Activated T-helper 9 cell treated with anti-CD3 and anti-CD28 coated beads, Interleukin-2, amount 50 U/mL, for 16 hours (primary cell): ENCODE data around the gene GRM1.

Source experiments
- DNase-seq: peaks from one replicate; pipeline ENCODE4 v3.0.0-alpha.2; 2020; ENCODE audit warnings: low read depth

GRM1 gene

GRCh38 chr6:146369866-146370265 is 341.0 kb downstream of the GRM1 start:
- DNase-seq: no peak

GRCh38 chr6:146381486-146381885 is 352.6 kb downstream of the GRM1 start:
- DNase-seq: no peak

- no peak for DNase-seq
Measured at GRCh38 chr6:146388736-146389364, 360.0 kb downstream of the GRM1 start.

GRCh38 chr6:146389740-146390139 is 360.9 kb downstream of the GRM1 start:
- DNase-seq: no peak

GRCh38 chr6:146397638-146398037 is 368.8 kb downstream of the GRM1 start:
- DNase-seq: no peak

GRCh38 chr6:146402476-146402875 is 373.6 kb downstream of the GRM1 start:
- DNase-seq: no peak

- DNase-seq: no peak
Measured at GRCh38 chr6:146408583-146408982, 379.7 kb downstream of the GRM1 start.

GRCh38 chr6:146410851-146411595 is 382.2 kb downstream of the GRM1 start:
- DNase-seq: no peak

GRCh38 chr6:146419576-146419975 is 390.7 kb downstream of the GRM1 start:
- no peak for DNase-seq

- no peak for DNase-seq
Measured at GRCh38 chr6:146420255-146420654, 391.4 kb downstream of the GRM1 start.

- DNase-seq: no peak
Measured at GRCh38 chr6:146422789-146423375, 394.0 kb downstream of the GRM1 start.

GRCh38 chr6:146423452-146423851 is 394.6 kb downstream of the GRM1 start:
- DNase-seq: no peak

GRCh38 chr6:146426516-146426915 is 397.7 kb downstream of the GRM1 start:
- no peak for DNase-seq

- DNase-seq: no peak
Measured at GRCh38 chr6:146429831-146430230, 401.0 kb downstream of the GRM1 start.

GRCh38 chr6:146433881-146434731 is 405.2 kb downstream of the GRM1 start:
- no peak for DNase-seq

GRCh38 chr6:146434732-146435390 is 406.0 kb downstream of the GRM1 start:
- no peak for DNase-seq

- no peak for DNase-seq
Measured at GRCh38 chr6:146441907-146442306, 413.0 kb downstream of the GRM1 start.

- DNase-seq: no peak
Measured at GRCh38 chr6:146444189-146444588, 415.3 kb downstream of the GRM1 start.

- DNase-seq: no peak
Measured at GRCh38 chr6:146445233-146445632, 416.4 kb downstream of the GRM1 start.

- DNase-seq: no peak
Measured at GRCh38 chr6:146456886-146457285, 428.0 kb downstream of the GRM1 start.

- DNase-seq: no peak
Measured at GRCh38 chr6:146460941-146461340, 432.1 kb downstream of the GRM1 start.
